ENCODE measurements around the gene MYOZ3. TPM values are rescaled to one million over a fixed set of nuclear protein-coding genes. Genes with fewer than 3 reads are reported as not detected.

The MYOZ3 gene
- total RNA-seq, 1 experiment from 2014 or later, result not detected

DNA sequence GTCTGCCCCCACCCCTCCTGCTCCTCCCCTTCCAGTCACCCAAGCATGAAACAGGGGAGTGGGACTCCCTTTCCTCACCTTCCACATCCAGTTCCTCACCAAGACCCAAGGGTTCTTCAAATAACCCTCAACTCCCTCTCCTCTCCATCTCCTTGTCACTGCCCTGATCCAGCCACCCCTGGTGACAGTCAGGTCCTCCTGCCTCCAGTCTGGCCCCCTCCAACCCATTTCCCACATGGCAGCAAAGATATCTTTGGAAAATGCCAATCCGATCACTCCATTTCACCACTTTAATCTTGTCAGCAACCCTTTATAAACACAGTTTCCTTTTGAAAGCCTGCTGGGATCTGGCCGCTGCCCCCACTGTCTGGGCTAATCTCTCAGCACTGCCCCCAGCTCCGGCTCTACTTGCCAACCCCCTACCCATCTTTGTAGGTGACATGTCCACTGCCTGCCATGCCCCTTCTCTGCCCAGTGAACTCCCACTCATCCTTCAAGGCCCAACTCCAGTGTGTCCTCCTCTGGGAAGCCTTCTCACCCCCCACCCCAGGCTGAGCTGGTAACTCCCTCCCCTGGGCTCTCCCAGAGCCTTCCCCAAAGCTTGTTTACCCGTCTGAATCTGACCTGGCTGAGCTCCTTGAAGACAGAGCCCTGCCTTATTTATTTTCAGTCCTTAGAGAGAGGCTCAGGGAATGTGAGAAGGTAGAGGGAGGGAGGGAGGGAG is 781 bp upstream of the MYOZ3 start:
- ChIA-PET CTCF (interaction anchor here (0.6 kb wide), 1 partner anchor 115 kb away, joined by 5 read pairs; no protein-coding TSS in a partner anchor), POLR2A (ENCODE audit: unreplicated experiment) (no interaction called here)
- no peak overlapping the region for H3K4me2 ChIP-seq
- no peak overlapping the region for H2AFZ ChIP-seq
- H3K9me2 ChIP-seq (ENCODE audit: insufficient read depth), result no peaks in the 10 kb centered on the region
- H3K4me3 ChIP-seq, result no peak overlapping the region
- intact Hi-C loops (cut with micrococcal nuclease; ENCODE audit: unreplicated experiment), result no loop called here
- no peak for TF ChIP-seq CTCF (conservative IDR thresholded peaks at IDR 0.05)
- TF ChIP-seq EZH2 (IDR thresholded peaks at IDR 0.05; ENCODE audit: low read depth), result no peak
- no peaks in the 10 kb centered on the region for H3K36me3 ChIP-seq (ENCODE audit: low read depth)
- H3F3A ChIP-seq (ENCODE audit: insufficient read depth, low read depth), result no peaks in the 10 kb centered on the region
- peaks cover 20% of the 10 kb centered on the region for H3K27me3 ChIP-seq (ENCODE audit: insufficient read depth, low read depth)
- H4K20me1 ChIP-seq (ENCODE audit: insufficient read depth), result no peaks in the 10 kb centered on the region
- H3K79me2 ChIP-seq (ENCODE audit: low read depth), result no peaks in the 10 kb centered on the region
- DNase-seq, result no peak
- no peaks in the 10 kb centered on the region for H3K4me1 ChIP-seq (replicated peaks; ENCODE audit: insufficient read depth)
- no TSS peak for BruUV-seq (replicated peaks)
- no peaks in the 10 kb centered on the region for H3K9me3 ChIP-seq (ENCODE audit: insufficient read depth, low read depth)
- no peak overlapping the region for H3K27ac ChIP-seq

GRCh38 chr5:150661821-150662596 is 958 bp downstream of the MYOZ3 start:
- Histone ChIP-seq H3K9me2 (ENCODE audit: insufficient read depth) (no peaks in the 10 kb centered on the region), H3K79me2 (ENCODE audit: low read depth) (no peaks in the 10 kb centered on the region), H3K4me2 (no peak overlapping the region), H3K27me3 (ENCODE audit: insufficient read depth, low read depth) (peaks cover 20% of the 10 kb centered on the region), H3K27ac (no peak overlapping the region), H3K4me3 (no peak overlapping the region), H4K20me1 (ENCODE audit: insufficient read depth) (no peaks in the 10 kb centered on the region), H3K4me1 (replicated peaks; ENCODE audit: insufficient read depth) (no peaks in the 10 kb centered on the region), H3F3A (ENCODE audit: insufficient read depth, low read depth) (no peaks in the 10 kb centered on the region), H3K36me3 (ENCODE audit: low read depth) (no peaks in the 10 kb centered on the region), H3K9me3 (ENCODE audit: insufficient read depth, low read depth) (no peaks in the 10 kb centered on the region), H2AFZ (no peak overlapping the region)
- no peak for DNase-seq
- TF ChIP-seq CTCF (conservative IDR thresholded peaks at IDR 0.05), result no peak
- TF ChIP-seq EZH2 (IDR thresholded peaks at IDR 0.05; ENCODE audit: low read depth), result no peak
- intact Hi-C loops (cut with micrococcal nuclease; ENCODE audit: unreplicated experiment), result no loop called here
- CTCF ChIA-PET, result no interaction called here
- POLR2A ChIA-PET (ENCODE audit: unreplicated experiment), result interaction anchor here (0.6 kb wide), 1 partner anchor 21 kb away, joined by 7 read pairs; no protein-coding TSS in a partner anchor
- no TSS peak for BruUV-seq (replicated peaks)

DNA sequence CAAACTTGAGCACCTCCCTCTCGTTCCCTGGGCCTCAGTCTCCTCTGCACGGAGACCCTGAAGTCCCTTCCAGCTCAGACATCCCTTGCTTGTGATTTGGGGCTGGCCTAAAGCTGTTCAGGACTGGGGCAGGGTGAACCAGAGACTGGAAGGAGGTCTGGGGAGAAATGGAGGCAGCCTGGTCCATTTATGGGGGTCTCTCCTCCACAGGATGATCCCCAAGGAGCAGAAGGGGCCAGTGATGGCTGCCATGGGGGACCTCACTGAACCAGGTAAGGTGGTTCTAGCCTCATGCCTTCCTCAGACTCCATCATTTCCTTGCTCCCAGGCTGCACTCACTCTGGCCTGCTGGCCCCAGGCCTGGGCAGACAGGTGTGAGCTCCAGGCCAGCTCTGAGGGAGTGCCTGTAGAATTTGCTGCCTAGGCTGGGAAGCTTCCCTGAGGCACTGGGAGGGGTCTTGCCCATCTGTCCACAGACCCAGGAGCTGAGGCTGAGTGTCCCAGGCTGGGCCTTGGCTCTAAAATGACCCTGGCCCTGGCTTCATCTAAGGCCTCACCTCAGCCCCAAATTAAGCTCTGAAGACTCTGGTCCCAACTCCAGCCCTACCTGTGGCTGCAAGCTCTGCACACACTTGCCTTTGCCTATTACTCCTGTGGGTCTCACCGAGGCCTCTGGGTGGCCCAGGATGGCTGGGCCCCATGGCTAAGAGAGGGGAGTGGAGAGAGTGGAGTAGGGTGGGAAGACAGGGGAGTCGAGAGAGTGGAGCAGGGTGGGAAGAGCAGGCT is 1.9 kb downstream of the MYOZ3 start:
- CTCF ChIA-PET, result no interaction called here
- H4K20me1 ChIP-seq (ENCODE audit: insufficient read depth), result no peaks in the 10 kb centered on the region
- H3K4me2 ChIP-seq, result no peak overlapping the region
- BruUV-seq (replicated peaks), result no TSS peak
- H3K9me3 ChIP-seq (ENCODE audit: insufficient read depth, low read depth), result no peaks in the 10 kb centered on the region
- no peaks in the 10 kb centered on the region for H3K36me3 ChIP-seq (ENCODE audit: low read depth)
- TF ChIP-seq EZH2 (IDR thresholded peaks at IDR 0.05; ENCODE audit: low read depth) (no peak), CTCF (conservative IDR thresholded peaks at IDR 0.05) (no peak)
- H3F3A ChIP-seq (ENCODE audit: insufficient read depth, low read depth), result no peaks in the 10 kb centered on the region
- POLR2A ChIA-PET (ENCODE audit: unreplicated experiment), result no interaction called here
- no peak for DNase-seq
- H3K4me1 ChIP-seq (replicated peaks; ENCODE audit: insufficient read depth), result no peaks in the 10 kb centered on the region
- H2AFZ ChIP-seq, result no peak overlapping the region
- H3K9me2 ChIP-seq (ENCODE audit: insufficient read depth), result no peaks in the 10 kb centered on the region
- no peak overlapping the region for H3K27ac ChIP-seq
- peaks cover 20% of the 10 kb centered on the region for H3K27me3 ChIP-seq (ENCODE audit: insufficient read depth, low read depth)
- no peaks in the 10 kb centered on the region for H3K79me2 ChIP-seq (ENCODE audit: low read depth)
- H3K4me3 ChIP-seq, result no peak overlapping the region
- intact Hi-C loops (cut with micrococcal nuclease; ENCODE audit: unreplicated experiment), result no loop called here
